OCI-LY3 (cell line): Measurements from ENCODE around the gene KIF5C.

Experiments used
- H2AFZ ChIP-seq: fragments of 200-600, 300-600 bp; shearing (Covaris generic); 2 replicates; pipeline ENCODE4 v1.6.0; 2014; ENCODE audit warnings: antibody characterized with exemption, low read depth, low read length
- H3K27ac ChIP-seq: fragments of 200-600, 300-600 bp; sonication (generic); 2 replicates; pipeline ENCODE4 v1.5.1; 2014; ENCODE audit warnings: mild to moderate bottlenecking, low read length, moderate library complexity, mixed read lengths
- H3K27me3 ChIP-seq: fragments of 200-600, 300-600 bp; sonication (generic); 2 replicates; pipeline ENCODE4 v1.6.1; 2014; ENCODE audit warnings: low read depth, low read length, mixed read lengths
- H3K36me3 ChIP-seq: fragments of 200-600, 300-600 bp; sonication (generic); replicated peaks from 2 replicates; pipeline ENCODE3; 2014; ENCODE audit warnings: low read depth, low read length, mixed read lengths
- H3K4me1 ChIP-seq: fragments of 300-600, 200-600 bp; sonication (generic); 2 replicates; pipeline ENCODE4 v1.6.1; 2014; ENCODE audit warnings: low read length, mixed read lengths
- H3K4me2 ChIP-seq: fragments of 200-600, 300-600 bp; sonication (generic); 2 replicates; pipeline ENCODE4 v1.6.1; 2014; ENCODE audit warnings: low read length, mixed read lengths
- H3K4me3 ChIP-seq: fragments of 300-600, 200-600 bp; sonication (generic); 2 replicates; pipeline ENCODE4 v1.5.1; 2014; ENCODE audit warnings: antibody characterized with exemption, mild to moderate bottlenecking, low read length, moderate library complexity
- H3K79me2 ChIP-seq: fragments of 300-600, 200-600 bp; shearing (Covaris generic); 2 replicates; pipeline ENCODE4 v1.6.1; 2014; ENCODE audit warnings: mild to moderate bottlenecking, low read length, mixed read lengths
- H3K9ac ChIP-seq: fragments of 300-600, 200-600 bp; shearing (Covaris generic); 2 replicates; pipeline ENCODE4 v1.6.0; 2014; ENCODE audit warnings: mild to moderate bottlenecking, low read length, moderate library complexity
- H3K9me3 ChIP-seq: fragments of 200-600, 300-600 bp; shearing (Covaris generic); 2 replicates; pipeline ENCODE4 v1.6.1; 2014; ENCODE audit warnings: low read length, mixed read lengths; ENCODE audit not compliant: insufficient read depth
- H4K20me1 ChIP-seq: fragments of 200-600, 300-600 bp; sonication (generic); 2 replicates; pipeline ENCODE4 v1.6.1; 2016; ENCODE audit warnings: low read length, mixed read lengths; ENCODE audit not compliant: insufficient read depth
- CTCF ChIP-seq: fragments of 200-600, 300-600 bp; sonication (generic); IDR thresholded peaks from 2 replicates; pipeline ENCODE4 v1.5.1; 2014; ENCODE audit warnings: antibody characterized with exemption, low read length, low read depth
- EZH2phosphoT487 ChIP-seq: fragments of 200-600 bp; shearing (Covaris generic); IDR thresholded peaks from 2 replicates; pipeline ENCODE4 v1.6.1; 2018; ENCODE audit warnings: antibody characterized with exemption, mixed run types, low read depth

The KIF5C gene

GRCh38 chr2:148969659-148970061 is 94.6 kb downstream of the KIF5C start:
- Histone ChIP-seq H3K4me3 (no peak overlapping the region), H3K27ac (no peak overlapping the region), H3K79me2 (no peaks in the 10 kb centered on the region), H4K20me1 (no peaks in the 10 kb centered on the region), H3K4me1 (peaks cover 14% of the 10 kb centered on the region), H3K4me2 (no peak overlapping the region), H3K9me3 (no peaks in the 10 kb centered on the region), H3K9ac (no peak overlapping the region), H3K36me3 (no peaks in the 10 kb centered on the region), H3K27me3 (no peaks in the 10 kb centered on the region), H2AFZ (no peak overlapping the region)
- TF ChIP-seq CTCF (no peak), EZH2phosphoT487 (no peak)

DNA sequence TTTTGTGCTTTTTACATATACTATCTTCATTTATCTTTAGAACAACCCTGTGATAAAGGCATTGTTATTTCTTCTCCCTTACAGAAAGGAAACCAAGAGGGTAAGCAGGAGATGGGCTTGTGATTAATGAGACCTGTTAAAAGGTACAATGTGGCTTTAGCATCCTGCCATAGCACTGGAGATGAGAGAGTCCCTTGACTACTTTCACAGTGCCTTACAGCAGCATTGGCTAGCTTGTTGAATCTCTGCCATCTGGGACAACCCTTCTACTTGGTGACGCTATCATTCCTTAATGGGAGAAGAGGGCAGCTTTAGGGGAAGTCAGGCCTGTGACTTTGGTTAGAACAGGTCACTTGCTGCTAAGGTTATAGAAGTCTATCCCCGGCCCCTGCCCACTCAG is 95.4 kb downstream of the KIF5C start:
- Histone ChIP-seq H3K27me3 (no peaks in the 10 kb centered on the region), H3K36me3 (no peaks in the 10 kb centered on the region), H3K4me2 (no peak overlapping the region), H2AFZ (no peak overlapping the region), H3K4me3 (no peak overlapping the region), H3K4me1 (peaks cover 14% of the 10 kb centered on the region), H3K79me2 (no peaks in the 10 kb centered on the region), H3K27ac (no peak overlapping the region), H3K9ac (no peak overlapping the region), H4K20me1 (no peaks in the 10 kb centered on the region), H3K9me3 (no peaks in the 10 kb centered on the region)
- TF ChIP-seq EZH2phosphoT487, result no peak
- TF ChIP-seq CTCF, result no peak

GRCh38 chr2:148971547-148971946 is 96.5 kb downstream of the KIF5C start:
- H3K27me3 ChIP-seq, result no peaks in the 10 kb centered on the region
- no peaks in the 10 kb centered on the region for H3K9me3 ChIP-seq
- H3K4me3 ChIP-seq, result no peak overlapping the region
- H3K27ac ChIP-seq, result no peak overlapping the region
- no peak overlapping the region for H2AFZ ChIP-seq
- H3K4me2 ChIP-seq, result 0 out of 2 replicates have a peak overlapping the region, but pooled peaks have one; percentile 11
- no peak for TF ChIP-seq EZH2phosphoT487
- TF ChIP-seq CTCF, result no peak
- peaks cover 12% of the 10 kb centered on the region for H3K4me1 ChIP-seq
- no peaks in the 10 kb centered on the region for H3K79me2 ChIP-seq
- H3K9ac ChIP-seq, result no peak overlapping the region
- no peaks in the 10 kb centered on the region for H4K20me1 ChIP-seq
- no peaks in the 10 kb centered on the region for H3K36me3 ChIP-seq

GRCh38 chr2:148974095-148974494 is 99.1 kb downstream of the KIF5C start:
- no peaks in the 10 kb centered on the region for H3K9me3 ChIP-seq
- H3K9ac ChIP-seq, result no peak overlapping the region
- H3K27me3 ChIP-seq, result no peaks in the 10 kb centered on the region
- TF ChIP-seq CTCF (no peak), EZH2phosphoT487 (no peak)
- H2AFZ ChIP-seq, result no peak overlapping the region
- no peaks in the 10 kb centered on the region for H4K20me1 ChIP-seq
- no peak overlapping the region for H3K4me3 ChIP-seq
- H3K27ac ChIP-seq, result no peak overlapping the region
- peaks cover 12% of the 10 kb centered on the region for H3K4me1 ChIP-seq
- no peaks in the 10 kb centered on the region for H3K79me2 ChIP-seq
- no peaks in the 10 kb centered on the region for H3K36me3 ChIP-seq
- no peak overlapping the region for H3K4me2 ChIP-seq
